Osteoblast (primary cell): ENCODE measurements around the gene PRCP. TPM values are rescaled to one million over a fixed set of nuclear protein-coding genes. Genes with fewer than 3 reads are reported as not detected.

ENCODE experiments used
- DNase-seq: peaks from one replicate; pipeline ENCODE4 v3.0.0; 2011; ENCODE audit warnings: low spot score, mixed read lengths; ENCODE audit not compliant: insufficient read length; ENCODE audit errors: missing footprints
- H2AFZ ChIP-seq: 2 replicates; pipeline ENCODE4 v1.6.0; 2011; ENCODE audit warnings: mild to moderate bottlenecking, low read length
- H3K27ac ChIP-seq: 2 replicates; pipeline ENCODE4 v1.5.1; 2011; ENCODE audit warnings: mild to moderate bottlenecking, low read depth, low read length, moderate library complexity
- H3K27me3 ChIP-seq: 2 replicates; pipeline ENCODE4 v1.6.0; 2012; ENCODE audit warnings: mild to moderate bottlenecking, control low read depth, inconsistent platforms, low read length, moderate library complexity; ENCODE audit not compliant: insufficient read depth
- H3K36me3 ChIP-seq: 2 replicates; pipeline ENCODE4 v1.5.1; 2011; ENCODE audit warnings: mild to moderate bottlenecking, low read length, control low read depth, moderate library complexity; ENCODE audit not compliant: insufficient read depth
- H3K4me1 ChIP-seq: 2 replicates; pipeline ENCODE4 v1.5.1; 2011; ENCODE audit warnings: mild to moderate bottlenecking, low read length, control low read depth, moderate library complexity; ENCODE audit not compliant: insufficient read depth
- H3K4me2 ChIP-seq: 2 replicates; pipeline ENCODE4 v1.6.0; 2011; ENCODE audit warnings: mild to moderate bottlenecking, low read length; ENCODE audit not compliant: insufficient read depth
- H3K4me3 ChIP-seq: fragments of 200-600 bp; sonication (generic); 3 replicates; pipeline ENCODE4 v1.5.1; 2012; ENCODE audit warnings: mild to moderate bottlenecking, low read length, inconsistent platforms; ENCODE audit not compliant: insufficient read depth
- H3K79me2 ChIP-seq: 2 replicates; pipeline ENCODE4 v1.6.0; 2012; ENCODE audit warnings: mild to moderate bottlenecking, low read length, control low read depth, inconsistent platforms; ENCODE audit not compliant: insufficient read depth
- H3K9me3 ChIP-seq: 2 replicates; pipeline ENCODE4 v1.5.1; 2011; ENCODE audit warnings: low read depth, low read length, control low read depth
- H4K20me1 ChIP-seq: 2 replicates; pipeline ENCODE4 v1.6.0; 2012; ENCODE audit warnings: mild to moderate bottlenecking, low read length, control low read depth; ENCODE audit not compliant: insufficient read depth
- total RNA-seq: library from RNA; depleted of rRNA; stranded (reverse); fragments of >200 nt; gene quantifications from 2 replicates; pipeline ENCODE4 v1.2.3, GENCODE V29; 2012
- TF ChIP-seq, protein P1 (sequence below): IDR thresholded peaks from 2 replicates; pipeline ENCODE4 v1.5.1; 2011; ENCODE audit warnings: mild to moderate bottlenecking, low read depth, low read length, moderate library complexity; ENCODE audit errors: extremely low read depth

PRCP gene
- total RNA-seq, 1 donor: 52.5 TPM

DNA sequence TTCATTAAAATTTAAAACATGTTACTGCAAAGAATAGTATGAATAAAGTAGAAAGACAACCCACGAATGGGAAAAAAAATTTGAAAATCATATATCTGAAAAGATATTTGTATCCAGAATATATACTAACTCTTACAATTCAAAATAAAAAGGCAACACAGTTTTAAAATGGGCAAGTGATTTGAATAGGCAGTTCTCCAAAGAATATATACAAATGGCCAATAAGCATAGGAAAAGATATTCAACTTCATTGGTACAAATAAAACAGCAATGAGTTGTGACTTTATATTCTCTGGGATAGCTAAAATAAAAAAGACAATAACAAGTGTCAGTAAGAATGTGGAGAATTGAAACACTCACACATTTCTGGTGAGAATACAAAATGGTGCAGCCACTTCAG, 125.0 kb downstream of the PRCP start:
- H3K36me3 ChIP-seq: no peaks in the 10 kb centered on the region
- no peak overlapping the region for H3K27ac ChIP-seq
- TF ChIP-seq, protein P1, sequence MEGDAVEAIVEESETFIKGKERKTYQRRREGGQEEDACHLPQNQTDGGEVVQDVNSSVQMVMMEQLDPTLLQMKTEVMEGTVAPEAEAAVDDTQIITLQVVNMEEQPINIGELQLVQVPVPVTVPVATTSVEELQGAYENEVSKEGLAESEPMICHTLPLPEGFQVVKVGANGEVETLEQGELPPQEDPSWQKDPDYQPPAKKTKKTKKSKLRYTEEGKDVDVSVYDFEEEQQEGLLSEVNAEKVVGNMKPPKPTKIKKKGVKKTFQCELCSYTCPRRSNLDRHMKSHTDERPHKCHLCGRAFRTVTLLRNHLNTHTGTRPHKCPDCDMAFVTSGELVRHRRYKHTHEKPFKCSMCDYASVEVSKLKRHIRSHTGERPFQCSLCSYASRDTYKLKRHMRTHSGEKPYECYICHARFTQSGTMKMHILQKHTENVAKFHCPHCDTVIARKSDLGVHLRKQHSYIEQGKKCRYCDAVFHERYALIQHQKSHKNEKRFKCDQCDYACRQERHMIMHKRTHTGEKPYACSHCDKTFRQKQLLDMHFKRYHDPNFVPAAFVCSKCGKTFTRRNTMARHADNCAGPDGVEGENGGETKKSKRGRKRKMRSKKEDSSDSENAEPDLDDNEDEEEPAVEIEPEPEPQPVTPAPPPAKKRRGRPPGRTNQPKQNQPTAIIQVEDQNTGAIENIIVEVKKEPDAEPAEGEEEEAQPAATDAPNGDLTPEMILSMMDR: no peak
- no peaks in the 10 kb centered on the region for H3K79me2 ChIP-seq
- peak overlapping the region; percentile 60 for H3K4me2 ChIP-seq
- H3K4me3 ChIP-seq: peak overlapping the region; percentile 59
- no peaks in the 10 kb centered on the region for H3K4me1 ChIP-seq
- H2AFZ ChIP-seq: peak overlapping the region; percentile 69
- H4K20me1 ChIP-seq: no peaks in the 10 kb centered on the region
- H3K27me3 ChIP-seq: no peaks in the 10 kb centered on the region
- no peaks in the 10 kb centered on the region for H3K9me3 ChIP-seq
- DNase-seq: no peak

Other genes starting within 250 kb of the PRCP start
- gene FAM181B, start 166.6 kb downstream of the PRCP start, total RNA-seq: under 0.01 TPM in 2 replicates
- gene DDIAS, start 1.3 kb upstream of the PRCP start, total RNA-seq: 1.5 and 1.8 TPM in 2 replicates
- 21.0 and 27.4 TPM in 2 replicates for gene RAB30, start 171.5 kb upstream of the PRCP start, total RNA-seq